ENCODE data around the gene TENM3.
A peak's percentile ranks its signal among the peaks of the same experiment; 100 is the strongest.

The TENM3 gene

DNA sequence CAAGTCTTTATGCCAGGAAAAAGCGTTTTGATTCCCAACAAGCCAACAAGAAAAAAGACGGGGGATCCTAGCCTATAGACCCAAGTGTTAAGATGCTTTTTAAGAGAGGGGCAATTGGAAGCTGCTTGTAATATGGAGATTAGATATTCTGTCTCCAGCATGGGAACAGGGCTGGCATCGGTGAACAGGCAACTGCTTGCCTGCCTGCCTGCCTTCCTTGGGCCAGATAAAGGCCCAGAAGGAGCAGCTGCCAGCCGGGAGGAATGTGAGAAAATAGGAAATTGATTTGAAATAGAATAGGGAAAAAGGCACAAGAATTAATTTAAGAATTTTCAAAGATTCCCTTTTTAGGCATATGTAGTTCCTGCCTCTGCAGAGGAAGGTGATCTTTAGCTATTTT is 192.2 kb downstream of the TENM3 start:
- no peak overlapping the region for H3K27ac ChIP-seq (ENCODE audit: low read depth, low read length)
- no peak overlapping the region for H3K9ac ChIP-seq (ENCODE audit: low read length)
- H3K4me1 ChIP-seq (ENCODE audit: insufficient read depth, low read length): no peaks in the 10 kb centered on the region
- H3K9me3 ChIP-seq (ENCODE audit: low read length): no peaks in the 10 kb centered on the region
- H3K4me3 ChIP-seq (ENCODE audit: low read depth in 1 of 2, low read length in 2 of 2): no peak overlapping the region
- no peaks in the 10 kb centered on the region for H3K27me3 ChIP-seq (ENCODE audit: control insufficient read depth in 1 of 2, insufficient read depth in 2 of 2, low read length in 2 of 2)
- H3K36me3 ChIP-seq (ENCODE audit: insufficient read depth, low read length): no peaks in the 10 kb centered on the region

DNA sequence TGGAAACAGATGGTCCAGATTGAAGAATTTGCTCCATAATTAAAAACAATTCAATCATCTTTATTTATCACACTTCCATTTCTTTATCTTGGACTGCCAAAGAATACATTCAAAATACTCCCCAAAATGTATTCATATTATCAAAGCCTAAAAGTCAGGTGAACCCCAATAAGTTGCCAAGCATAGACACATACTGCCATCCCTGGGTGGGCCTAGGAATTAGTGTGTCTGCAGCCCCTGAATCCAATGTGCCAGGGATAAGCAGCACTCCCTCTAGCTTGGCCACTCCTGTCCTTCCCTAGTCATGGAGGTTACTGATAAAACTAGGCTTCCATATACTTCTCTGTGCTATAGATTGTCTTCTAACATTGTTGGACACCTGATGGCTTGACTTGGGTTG is 199.9 kb downstream of the TENM3 start:
- H3K27me3 ChIP-seq (ENCODE audit: control insufficient read depth in 1 of 2, insufficient read depth in 2 of 2, low read length in 2 of 2): peaks cover 0 to 2% of the 10 kb centered on the region in 2 donors
- H3K27ac ChIP-seq (ENCODE audit: low read depth, low read length): no peak overlapping the region
- no peaks in the 10 kb centered on the region for H3K9me3 ChIP-seq (ENCODE audit: low read length)
- no peak overlapping the region for H3K4me3 ChIP-seq (ENCODE audit: low read depth in 1 of 2, low read length in 2 of 2)
- H3K4me1 ChIP-seq (ENCODE audit: insufficient read depth, low read length): no peaks in the 10 kb centered on the region
- H3K9ac ChIP-seq (ENCODE audit: low read length): no peak overlapping the region
- H3K36me3 ChIP-seq (ENCODE audit: insufficient read depth, low read length): no peaks in the 10 kb centered on the region

DNA sequence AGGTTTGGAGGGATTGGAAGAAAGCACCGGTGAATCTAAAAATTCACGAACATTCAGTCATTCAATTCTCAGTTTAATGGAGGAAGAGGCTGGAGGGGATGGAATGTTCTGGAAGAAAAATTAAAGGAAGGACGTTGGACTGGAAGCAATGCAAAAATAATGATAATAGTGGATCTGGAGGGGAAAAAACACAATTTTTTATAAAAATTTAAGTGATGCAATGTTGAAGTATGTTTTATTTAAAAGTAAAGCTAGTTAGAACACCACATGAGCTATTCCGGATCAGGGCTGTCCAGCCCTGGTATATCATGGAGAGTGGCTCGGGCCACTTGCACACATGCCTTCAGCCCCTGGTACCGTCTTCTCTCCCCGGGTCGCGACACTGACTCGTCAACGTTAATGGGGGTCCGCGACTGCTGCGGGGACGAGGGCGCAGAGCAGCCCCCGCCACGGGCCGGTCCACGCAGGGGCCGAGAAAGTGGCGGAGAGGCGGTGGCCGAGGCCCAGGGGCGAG is 204.6 kb downstream of the TENM3 start:
- Histone ChIP-seq H3K27me3 (ENCODE audit: control insufficient read depth in 1 of 2, insufficient read depth in 2 of 2, low read length in 2 of 2) (peaks cover 0 to 16% of the 10 kb centered on the region in 2 donors), H3K27ac (ENCODE audit: low read depth, low read length) (peak overlapping the region; percentile 58), H3K36me3 (ENCODE audit: insufficient read depth, low read length) (no peaks in the 10 kb centered on the region), H3K4me3 (ENCODE audit: low read depth in 1 of 2, low read length in 2 of 2) (peak overlapping the region; percentile 68 to 87), H3K9ac (ENCODE audit: low read length) (peak overlapping the region; percentile 33), H3K4me1 (ENCODE audit: insufficient read depth, low read length) (peaks cover 5% of the 10 kb centered on the region), H3K9me3 (ENCODE audit: low read length) (no peaks in the 10 kb centered on the region)

- Histone ChIP-seq H3K27ac (ENCODE audit: low read depth, low read length) (peak overlapping the region; percentile 58), H3K4me1 (ENCODE audit: insufficient read depth, low read length) (peaks cover 5% of the 10 kb centered on the region), H3K27me3 (ENCODE audit: control insufficient read depth in 1 of 2, insufficient read depth in 2 of 2, low read length in 2 of 2) (peaks cover 0 to 16% of the 10 kb centered on the region in 2 donors), H3K4me3 (ENCODE audit: low read depth in 1 of 2, low read length in 2 of 2) (peak overlapping the region; percentile 68 to 87), H3K9ac (ENCODE audit: low read length) (peak overlapping the region; percentile 33), H3K9me3 (ENCODE audit: low read length) (no peaks in the 10 kb centered on the region), H3K36me3 (ENCODE audit: insufficient read depth, low read length) (no peaks in the 10 kb centered on the region)
Observed at GRCh38 chr4:182448281-182449151, 205.3 kb downstream of the TENM3 start.

- H3K9ac ChIP-seq (ENCODE audit: low read length): peak overlapping the region; percentile 23
- peaks cover 0 to 16% of the 10 kb centered on the region in 2 donors for H3K27me3 ChIP-seq (ENCODE audit: control insufficient read depth in 1 of 2, insufficient read depth in 2 of 2, low read length in 2 of 2)
- no peaks in the 10 kb centered on the region for H3K9me3 ChIP-seq (ENCODE audit: low read length)
- H3K4me3 ChIP-seq (ENCODE audit: low read depth in 1 of 2, low read length in 2 of 2): peak overlapping the region; percentile 3 to 68
- no peaks in the 10 kb centered on the region for H3K36me3 ChIP-seq (ENCODE audit: insufficient read depth, low read length)
- peaks cover 5% of the 10 kb centered on the region for H3K4me1 ChIP-seq (ENCODE audit: insufficient read depth, low read length)
- H3K27ac ChIP-seq (ENCODE audit: low read depth, low read length): peak overlapping the region; percentile 43
Observed at GRCh38 chr4:182449186-182449929, 206.2 kb downstream of the TENM3 start.

DNA sequence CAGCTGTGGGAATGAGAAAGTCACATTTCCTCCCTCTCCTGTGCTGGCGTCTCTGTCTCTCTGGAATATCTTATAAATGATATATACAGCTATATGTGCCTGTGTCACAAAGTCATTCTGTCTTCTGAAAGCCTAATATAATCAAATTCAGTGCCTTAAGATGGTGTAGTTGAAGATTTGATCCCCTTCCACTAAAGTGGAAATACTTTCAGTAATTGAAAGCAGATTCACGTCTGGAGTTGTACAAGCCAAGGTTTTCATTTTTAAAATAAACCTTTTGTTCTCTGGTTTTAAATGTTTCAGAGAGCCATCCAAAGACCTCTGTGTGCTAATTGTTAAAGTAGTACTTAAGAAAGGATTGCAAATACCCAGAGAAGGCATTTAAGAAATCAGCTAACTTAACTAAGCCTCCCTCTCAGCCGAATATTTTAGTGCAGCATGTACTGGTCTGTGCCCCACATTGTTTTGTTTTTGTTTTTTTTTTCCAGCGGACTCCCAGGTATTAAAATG is 206.8 kb downstream of the TENM3 start:
- Histone ChIP-seq H3K4me1 (ENCODE audit: insufficient read depth, low read length) (peaks cover 5% of the 10 kb centered on the region), H3K4me3 (ENCODE audit: low read depth in 1 of 2, low read length in 2 of 2) (peak overlapping the region; percentile 3 to 68), H3K27ac (ENCODE audit: low read depth, low read length) (peak overlapping the region; percentile 43), H3K36me3 (ENCODE audit: insufficient read depth, low read length) (no peaks in the 10 kb centered on the region), H3K9ac (ENCODE audit: low read length) (peak overlapping the region; percentile 23), H3K9me3 (ENCODE audit: low read length) (no peaks in the 10 kb centered on the region), H3K27me3 (ENCODE audit: control insufficient read depth in 1 of 2, insufficient read depth in 2 of 2, low read length in 2 of 2) (peaks cover 0 to 16% of the 10 kb centered on the region in 2 donors)

GRCh38 chr4:182451441-182451840 is 208.2 kb downstream of the TENM3 start:
- Histone ChIP-seq H3K4me3 (ENCODE audit: low read depth in 1 of 2, low read length in 2 of 2) (no peak overlapping the region), H3K27me3 (ENCODE audit: control insufficient read depth in 1 of 2, insufficient read depth in 2 of 2, low read length in 2 of 2) (peaks cover 0 to 16% of the 10 kb centered on the region in 2 donors), H3K9me3 (ENCODE audit: low read length) (no peaks in the 10 kb centered on the region), H3K36me3 (ENCODE audit: insufficient read depth, low read length) (no peaks in the 10 kb centered on the region), H3K9ac (ENCODE audit: low read length) (no peak overlapping the region), H3K4me1 (ENCODE audit: insufficient read depth, low read length) (peaks cover 5% of the 10 kb centered on the region), H3K27ac (ENCODE audit: low read depth, low read length) (no peak overlapping the region)

- H3K27ac ChIP-seq (ENCODE audit: low read depth, low read length): no peak overlapping the region
- H3K4me3 ChIP-seq (ENCODE audit: low read depth in 1 of 2, low read length in 2 of 2): no peak overlapping the region
- H3K27me3 ChIP-seq (ENCODE audit: control insufficient read depth in 1 of 2, insufficient read depth in 2 of 2, low read length in 2 of 2): peaks cover 0 to 11% of the 10 kb centered on the region in 2 donors
- no peaks in the 10 kb centered on the region for H3K9me3 ChIP-seq (ENCODE audit: low read length)
- H3K4me1 ChIP-seq (ENCODE audit: insufficient read depth, low read length): peaks cover 5% of the 10 kb centered on the region
- H3K36me3 ChIP-seq (ENCODE audit: insufficient read depth, low read length): no peaks in the 10 kb centered on the region
- no peak overlapping the region for H3K9ac ChIP-seq (ENCODE audit: low read length)
Observed at GRCh38 chr4:182453830-182454229, 210.6 kb downstream of the TENM3 start.

DNA sequence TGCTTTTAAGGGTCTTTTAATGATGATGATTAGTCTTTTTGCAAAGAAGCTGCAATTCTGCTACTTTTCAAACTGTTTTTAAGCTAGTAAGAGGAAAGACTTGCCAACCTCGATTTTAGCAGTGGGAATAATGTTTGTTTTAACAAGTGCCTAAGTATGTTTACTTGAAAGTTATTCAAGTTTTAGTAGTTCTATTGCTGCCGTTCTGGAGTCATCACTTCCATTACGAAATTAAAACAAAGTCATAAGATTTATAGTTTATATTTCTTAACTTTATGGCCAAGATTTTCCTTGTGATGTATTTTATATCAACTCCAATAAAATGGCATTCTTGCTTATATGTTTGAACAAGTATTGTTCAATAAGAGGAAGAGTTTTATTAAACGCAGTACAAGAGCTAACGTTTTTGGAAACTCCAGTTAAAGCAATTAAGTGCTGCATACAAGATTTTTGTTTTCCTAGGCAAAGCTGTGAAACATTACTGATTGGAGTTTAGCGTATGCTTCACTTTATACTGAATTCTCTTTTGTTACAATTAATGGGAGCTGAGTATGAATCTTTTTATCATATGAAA is 211.3 kb downstream of the TENM3 start:
- Histone ChIP-seq H3K4me1 (ENCODE audit: insufficient read depth, low read length) (peaks cover 5% of the 10 kb centered on the region), H3K27me3 (ENCODE audit: control insufficient read depth in 1 of 2, insufficient read depth in 2 of 2, low read length in 2 of 2) (peaks cover 0 to 11% of the 10 kb centered on the region in 2 donors), H3K27ac (ENCODE audit: low read depth, low read length) (no peak overlapping the region)

GRCh38 chr4:182465114-182465513 is 221.9 kb downstream of the TENM3 start:
- H3K4me3 ChIP-seq (ENCODE audit: low read depth in 1 of 2, low read length in 2 of 2): no peak overlapping the region
- no peaks in the 10 kb centered on the region for H3K27me3 ChIP-seq (ENCODE audit: control insufficient read depth in 1 of 2, insufficient read depth in 2 of 2, low read length in 2 of 2)
- no peaks in the 10 kb centered on the region for H3K9me3 ChIP-seq (ENCODE audit: low read length)
- H3K36me3 ChIP-seq (ENCODE audit: insufficient read depth, low read length): no peaks in the 10 kb centered on the region
- no peak overlapping the region for H3K27ac ChIP-seq (ENCODE audit: low read depth, low read length)
- no peak overlapping the region for H3K9ac ChIP-seq (ENCODE audit: low read length)
- H3K4me1 ChIP-seq (ENCODE audit: insufficient read depth, low read length): no peaks in the 10 kb centered on the region

More for the DNA sequence above, 211.3 kb downstream of the TENM3 start:
- Histone ChIP-seq H3K9ac (ENCODE audit: low read length) (no peak overlapping the region), H3K36me3 (ENCODE audit: insufficient read depth, low read length) (no peaks in the 10 kb centered on the region), H3K9me3 (ENCODE audit: low read length) (no peaks in the 10 kb centered on the region), H3K4me3 (ENCODE audit: low read depth in 1 of 2, low read length in 2 of 2) (no peak overlapping the region)

GRCh38 chr4:182465979-182466378 is 222.8 kb downstream of the TENM3 start:
- H3K9ac ChIP-seq (ENCODE audit: low read length): no peak overlapping the region
- H3K4me1 ChIP-seq (ENCODE audit: insufficient read depth, low read length): no peaks in the 10 kb centered on the region
- H3K27me3 ChIP-seq (ENCODE audit: control insufficient read depth in 1 of 2, insufficient read depth in 2 of 2, low read length in 2 of 2): no peaks in the 10 kb centered on the region

More at GRCh38 chr4:182465979-182466378, 222.8 kb downstream of the TENM3 start:
- H3K4me3 ChIP-seq (ENCODE audit: low read depth in 1 of 2, low read length in 2 of 2): no peak overlapping the region
- no peaks in the 10 kb centered on the region for H3K36me3 ChIP-seq (ENCODE audit: insufficient read depth, low read length)
- no peaks in the 10 kb centered on the region for H3K9me3 ChIP-seq (ENCODE audit: low read length)
- no peak overlapping the region for H3K27ac ChIP-seq (ENCODE audit: low read depth, low read length)
